Hepatocyte (in vitro differentiated cells): ENCODE results near the gene ATF3. TPM values are rescaled to one million over a fixed set of nuclear protein-coding genes. Genes with fewer than 3 reads are reported as not detected.

ENCODE experiments used
- DNase-seq: peaks from one replicate; pipeline ENCODE4 v3.0.0-alpha.2; 2016; ENCODE audit warnings: low spot score
- H2AFZ ChIP-seq: fragments of 200-600 bp; sonication (generic); 2 replicates; pipeline ENCODE4 v1.6.0; 2016; ENCODE audit warnings: antibody characterized with exemption, mild to moderate bottlenecking
- H3K27ac ChIP-seq: fragments of 200-600 bp; sonication (generic); 2 replicates; pipeline ENCODE4 v1.5.1; 2016; ENCODE audit warnings: mild to moderate bottlenecking
- H3K27me3 ChIP-seq: fragments of 200-600 bp; sonication (generic); 2 replicates; pipeline ENCODE4 v1.6.1; 2016
- H3K36me3 ChIP-seq: fragments of 200-600 bp; sonication (generic); replicated peaks from 2 replicates; pipeline ENCODE4 v1.5.1; 2016; ENCODE audit warnings: low read depth; ENCODE audit not compliant: insufficient read depth
- H3K4me1 ChIP-seq: fragments of 200-600 bp; sonication (generic); 2 replicates; pipeline ENCODE4 v1.5.1; 2016; ENCODE audit warnings: mild to moderate bottlenecking, moderate library complexity; ENCODE audit not compliant: insufficient read depth
- H3K4me2 ChIP-seq: fragments of 200-600 bp; sonication (generic); 2 replicates; pipeline ENCODE4 v1.6.0; 2016
- H3K4me3 ChIP-seq: fragments of 200-600 bp; sonication (generic); 2 replicates; pipeline ENCODE4 v1.5.1; 2016; ENCODE audit warnings: mild to moderate bottlenecking
- H3K79me2 ChIP-seq: fragments of 200-600 bp; sonication (generic); 2 replicates; pipeline ENCODE4 v1.6.0; 2017; ENCODE audit warnings: mild to moderate bottlenecking
- H3K9me2 ChIP-seq: fragments of 200-600 bp; sonication (generic); replicated peaks from 2 replicates; pipeline ENCODE4 v1.6.0; 2017; ENCODE audit warnings: mild to moderate bottlenecking; ENCODE audit not compliant: insufficient read depth
- H3K9me3 ChIP-seq: fragments of 200-600 bp; sonication (generic); 2 replicates; pipeline ENCODE4 v1.5.1; 2016; ENCODE audit warnings: low read depth, mild to moderate bottlenecking
- H4K20me1 ChIP-seq: fragments of 200-600 bp; sonication (generic); 2 replicates; pipeline ENCODE4 v1.6.0; 2016; ENCODE audit warnings: mild to moderate bottlenecking; ENCODE audit not compliant: insufficient read depth, poor library complexity, severe bottlenecking
- CTCF ChIP-seq: fragments of 200-600 bp; sonication (generic); IDR thresholded peaks from 2 replicates; pipeline ENCODE4 v1.5.1; 2016; ENCODE audit warnings: antibody characterized with exemption, mild to moderate bottlenecking; ENCODE audit not compliant: poor library complexity
- EZH2 ChIP-seq: fragments of 200-600 bp; sonication (generic); IDR thresholded peaks from 2 replicates; pipeline ENCODE4 v1.6.1; 2016; ENCODE audit warnings: antibody characterized with exemption, mild to moderate bottlenecking, borderline replicate concordance
- EZH2phosphoT487 ChIP-seq: fragments of 200-600 bp; sonication (generic); IDR thresholded peaks from one replicate; pipeline ENCODE4 v1.6.1; 2018; ENCODE audit warnings: antibody characterized with exemption, mild to moderate bottlenecking, low read depth, moderate library complexity; ENCODE audit not compliant: unreplicated experiment, severe bottlenecking
- WGBS: methylation state at CpG from one replicate; pipeline ENCODE4 v1.1.6; 2016; ENCODE audit warnings: low lambda C conversion rate; ENCODE audit errors: missing lambda C conversion rate; 5-methylcytosine and 5-hydroxymethylcytosine counted together
- polyA plus RNA-seq: library from polyadenylated mRNA; unstranded; fragments of >200 nt; fragmentation: Nextera tagmentation; extraction: Ambion mirVana; gene quantifications from 2 replicates; pipeline ENCODE4 v1.2.1, GENCODE V29; 2016
- total RNA-seq: library from RNA; depleted of rRNA; stranded (reverse); fragments of >200 nt; gene quantifications from 2 replicates; pipeline ENCODE4 v1.2.3, GENCODE V29; 2014

ATF3 gene
- total and polyA plus RNA-seq, 2 experiments from 2014 or later: 128 to 129 TPM

DNA sequence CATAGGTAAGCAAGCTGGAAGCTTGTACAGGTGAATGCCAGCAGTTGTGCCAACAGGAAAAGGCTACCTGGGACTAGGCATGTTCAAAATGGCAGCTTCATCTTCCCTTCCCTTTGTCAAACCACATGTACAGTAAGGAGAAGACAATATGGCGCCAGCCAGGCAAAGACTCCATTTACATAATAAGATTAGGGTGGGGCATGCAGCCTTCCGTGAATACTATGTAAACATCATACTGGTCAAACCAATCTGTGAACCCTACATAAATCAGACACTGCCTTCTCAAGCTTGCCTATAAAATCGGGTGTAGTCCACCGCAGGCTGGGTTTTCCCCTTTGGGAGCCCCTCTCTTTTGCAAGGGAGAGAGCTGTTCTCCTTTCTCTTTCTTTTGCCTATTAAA, 24.6 kb downstream of the ATF3 start:
- Histone ChIP-seq H3K9me2 (no peaks in the 10 kb centered on the region), H3K4me3 (no peak overlapping the region), H3K79me2 (no peaks in the 10 kb centered on the region), H3K9me3 (no peaks in the 10 kb centered on the region), H3K36me3 (no peaks in the 10 kb centered on the region), H3K27me3 (no peaks in the 10 kb centered on the region), H2AFZ (no peak overlapping the region), H3K27ac (peak overlapping the region; percentile 33), H4K20me1 (no peaks in the 10 kb centered on the region), H3K4me2 (no peak overlapping the region), H3K4me1 (peaks cover 21% of the 10 kb centered on the region)
- DNase-seq: no peak
- 56% methylated on average over 4 of the region's 4 CpGs for WGBS
- TF ChIP-seq CTCF (no peak), EZH2 (no peak), EZH2phosphoT487 (no peak)

GRCh38 chr1:212634252-212634651, 25.7 kb downstream of the ATF3 start:
- no peak for DNase-seq
- Histone ChIP-seq H2AFZ (no peak overlapping the region), H3K9me3 (no peaks in the 10 kb centered on the region), H3K27ac (no peak overlapping the region), H4K20me1 (no peaks in the 10 kb centered on the region), H3K79me2 (no peaks in the 10 kb centered on the region), H3K27me3 (no peaks in the 10 kb centered on the region), H3K4me2 (no peak overlapping the region), H3K36me3 (no peaks in the 10 kb centered on the region), H3K4me1 (peaks cover 11% of the 10 kb centered on the region), H3K9me2 (no peaks in the 10 kb centered on the region), H3K4me3 (no peak overlapping the region)
- WGBS: 97% methylated on average over 2 of the region's 2 CpGs
- no peak for TF ChIP-seq EZH2
- TF ChIP-seq CTCF: no peak

DNA sequence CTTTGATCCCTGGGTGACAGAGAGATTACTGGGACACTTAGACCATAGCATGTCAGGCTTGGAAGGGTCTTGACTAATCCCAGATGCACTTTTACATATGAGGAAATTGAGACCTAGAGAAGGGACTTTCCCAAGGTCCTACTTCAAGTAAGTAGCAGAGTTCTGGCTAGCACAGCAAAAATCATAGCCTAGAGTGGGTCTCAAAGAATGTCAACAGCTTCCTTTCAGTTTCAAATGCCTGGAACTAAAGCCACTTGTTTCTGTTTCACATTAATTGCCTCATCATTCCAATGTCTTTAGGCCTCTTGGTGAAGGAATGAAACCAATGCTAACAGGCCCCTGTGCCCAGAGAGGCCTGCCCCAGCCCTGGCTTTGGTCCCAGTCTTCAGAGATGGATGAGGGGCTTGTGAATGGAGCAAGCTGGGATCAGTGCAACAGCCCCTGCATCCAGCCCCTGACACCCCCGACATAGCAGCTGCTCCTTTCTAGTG, 26.6 kb downstream of the ATF3 start:
- WGBS: 89% methylated on average over 1 of the region's 1 CpG
- H3K27ac ChIP-seq: peak overlapping the region; percentile 84
- H3K9me3 ChIP-seq: no peaks in the 10 kb centered on the region
- H2AFZ ChIP-seq: no peak overlapping the region
- peak overlapping the region; percentile 61 for H3K4me2 ChIP-seq
- H4K20me1 ChIP-seq: no peaks in the 10 kb centered on the region
- no peaks in the 10 kb centered on the region for H3K9me2 ChIP-seq
- peaks cover 11% of the 10 kb centered on the region for H3K4me1 ChIP-seq
- H3K4me3 ChIP-seq: no peak overlapping the region
- H3K27me3 ChIP-seq: no peaks in the 10 kb centered on the region
- no peaks in the 10 kb centered on the region for H3K36me3 ChIP-seq
- no peaks in the 10 kb centered on the region for H3K79me2 ChIP-seq
- DNase-seq: no peak
- TF ChIP-seq EZH2: no peak
- no peak for TF ChIP-seq CTCF
- no peak for TF ChIP-seq EZH2phosphoT487

DNA sequence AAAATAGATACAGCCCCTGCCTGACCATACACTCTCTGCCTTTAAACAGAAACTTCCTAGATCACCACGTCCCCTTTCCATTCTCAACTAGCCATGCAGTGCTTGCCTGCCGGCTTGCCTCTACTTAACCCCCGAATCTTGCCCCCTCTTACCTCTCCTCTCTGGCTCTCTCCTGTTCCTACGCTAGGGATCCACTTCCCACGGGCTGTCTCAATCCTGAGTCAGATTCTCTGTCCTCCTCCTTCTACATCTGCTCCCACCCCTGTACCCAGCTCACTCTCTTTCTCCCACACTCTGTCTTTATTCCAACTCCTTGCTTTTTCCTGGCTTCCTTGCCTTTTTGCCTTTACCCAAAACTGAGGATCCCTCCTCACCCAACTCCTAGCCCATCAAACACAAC, 29.3 kb downstream of the ATF3 start:
- no peak overlapping the region for H2AFZ ChIP-seq

More for the DNA sequence above, 29.3 kb downstream of the ATF3 start:
- Histone ChIP-seq H3K79me2 (no peaks in the 10 kb centered on the region), H4K20me1 (no peaks in the 10 kb centered on the region), H3K9me3 (no peaks in the 10 kb centered on the region), H3K27me3 (peaks cover 3% of the 10 kb centered on the region), H3K36me3 (no peaks in the 10 kb centered on the region), H3K4me3 (no peak overlapping the region), H3K9me2 (no peaks in the 10 kb centered on the region), H3K27ac (no peak overlapping the region), H3K4me1 (peaks cover 11% of the 10 kb centered on the region), H3K4me2 (no peak overlapping the region)
- DNase-seq: no peak
- WGBS: 88% methylated on average over 5 of the region's 5 CpGs
- TF ChIP-seq CTCF (no peak), EZH2 (no peak)
